ENCODE results near the gene GIMAP1. TPM values are rescaled to one million over a fixed set of nuclear protein-coding genes. Genes with fewer than 3 reads are reported as not detected.

The GIMAP1 gene
- polyA plus RNA-seq, 1 experiment = not detected

- Histone ChIP-seq H3K27ac (ENCODE audit: low read depth, low read length) (no peak overlapping the region), H3K9me3 (ENCODE audit: control insufficient read depth, insufficient read depth, low read length) (no peaks in the 10 kb centered on the region), H3K27me3 (ENCODE audit: control insufficient read depth, insufficient read depth, low read length) (no peaks in the 10 kb centered on the region), H3K4me3 (ENCODE audit: low read depth, low read length) (no peak overlapping the region)
- ChIA-PET CTCF (interaction anchor here (0.6 kb wide), 1 partner anchor 13 kb away, joined by 10 read pairs; no protein-coding TSS in a partner anchor), POLR2A (no interaction called here)
- TF ChIP-seq, protein P1, sequence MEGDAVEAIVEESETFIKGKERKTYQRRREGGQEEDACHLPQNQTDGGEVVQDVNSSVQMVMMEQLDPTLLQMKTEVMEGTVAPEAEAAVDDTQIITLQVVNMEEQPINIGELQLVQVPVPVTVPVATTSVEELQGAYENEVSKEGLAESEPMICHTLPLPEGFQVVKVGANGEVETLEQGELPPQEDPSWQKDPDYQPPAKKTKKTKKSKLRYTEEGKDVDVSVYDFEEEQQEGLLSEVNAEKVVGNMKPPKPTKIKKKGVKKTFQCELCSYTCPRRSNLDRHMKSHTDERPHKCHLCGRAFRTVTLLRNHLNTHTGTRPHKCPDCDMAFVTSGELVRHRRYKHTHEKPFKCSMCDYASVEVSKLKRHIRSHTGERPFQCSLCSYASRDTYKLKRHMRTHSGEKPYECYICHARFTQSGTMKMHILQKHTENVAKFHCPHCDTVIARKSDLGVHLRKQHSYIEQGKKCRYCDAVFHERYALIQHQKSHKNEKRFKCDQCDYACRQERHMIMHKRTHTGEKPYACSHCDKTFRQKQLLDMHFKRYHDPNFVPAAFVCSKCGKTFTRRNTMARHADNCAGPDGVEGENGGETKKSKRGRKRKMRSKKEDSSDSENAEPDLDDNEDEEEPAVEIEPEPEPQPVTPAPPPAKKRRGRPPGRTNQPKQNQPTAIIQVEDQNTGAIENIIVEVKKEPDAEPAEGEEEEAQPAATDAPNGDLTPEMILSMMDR (IDR thresholded peaks at IDR 0.05; ENCODE audit: low read depth, low read length) = no peak; the same call in 1 of the 2 replicates
- DNase-seq (ENCODE audit: low read depth, low spot score) = no peak
These were observed 40.4 kb downstream of the GIMAP1 start for GRCh38 chr7:150756858-150757257.

DNA sequence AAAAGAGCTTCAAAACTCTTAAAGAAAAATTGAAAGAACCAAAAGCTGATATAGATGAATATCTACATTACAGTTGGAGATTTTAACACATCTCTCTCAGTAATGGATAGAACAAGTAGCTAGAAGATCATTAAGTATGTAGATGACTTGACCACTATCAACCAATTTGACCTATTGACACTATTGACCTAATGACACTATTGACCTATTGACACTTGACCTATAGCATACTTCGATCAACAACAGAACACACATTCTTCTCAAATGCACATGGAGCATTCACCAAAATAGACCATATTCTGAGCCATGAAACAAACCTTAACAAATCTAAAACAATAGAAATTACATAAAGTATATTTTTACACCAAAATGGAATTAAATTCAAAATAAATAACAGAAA is 43.1 kb downstream of the GIMAP1 start:
- Histone ChIP-seq H3K27me3 (ENCODE audit: control insufficient read depth, insufficient read depth, low read length) (no peaks in the 10 kb centered on the region), H3K27ac (ENCODE audit: low read depth, low read length) (no peak overlapping the region), H3K9me3 (ENCODE audit: control insufficient read depth, insufficient read depth, low read length) (no peaks in the 10 kb centered on the region), H3K4me3 (ENCODE audit: low read depth, low read length) (no peak overlapping the region)
- TF ChIP-seq, protein P1 (IDR thresholded peaks at IDR 0.05; ENCODE audit: low read depth, low read length) = no peak
- DNase-seq (ENCODE audit: low read depth, low spot score) = no peak
- ChIA-PET CTCF (interaction anchor here (0.8 kb wide), 1 partner anchor 13 kb away, joined by 3 read pairs; no protein-coding TSS in a partner anchor), POLR2A (no interaction called here)

DNA sequence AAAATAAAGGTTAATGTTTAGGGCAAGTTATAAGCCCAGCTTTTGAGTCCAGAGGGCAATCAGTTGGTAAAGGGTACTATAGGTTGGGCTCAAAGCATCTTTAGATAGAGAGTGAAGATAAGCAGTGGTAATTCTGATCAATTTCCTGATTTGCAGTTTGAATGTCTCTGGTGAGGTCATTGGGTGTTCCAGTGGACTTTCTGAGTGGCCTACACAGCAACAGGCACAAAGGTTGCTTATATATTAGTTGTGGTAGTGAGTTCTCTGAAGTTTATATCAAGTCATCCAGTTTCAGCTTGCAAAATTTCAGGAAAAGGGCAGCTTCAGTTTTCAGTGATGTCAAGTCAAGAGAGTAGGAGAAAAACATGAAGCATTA is 49.9 kb downstream of the GIMAP1 start:
- Histone ChIP-seq H3K27ac (ENCODE audit: low read depth, low read length) (no peak overlapping the region), H3K9me3 (ENCODE audit: control insufficient read depth, insufficient read depth, low read length) (no peaks in the 10 kb centered on the region), H3K27me3 (ENCODE audit: control insufficient read depth, insufficient read depth, low read length) (no peaks in the 10 kb centered on the region), H3K4me3 (ENCODE audit: low read depth, low read length) (no peak overlapping the region)
- POLR2A ChIA-PET = no interaction called here
- DNase-seq (ENCODE audit: low read depth, low spot score) = no peak
- CTCF ChIA-PET = interaction anchor here (0.8 kb wide), 1 partner anchor 12 kb away, joined by 3 read pairs; no protein-coding TSS in a partner anchor
- TF ChIP-seq, protein P1 (IDR thresholded peaks at IDR 0.05; ENCODE audit: low read depth, low read length) = no peak

DNA sequence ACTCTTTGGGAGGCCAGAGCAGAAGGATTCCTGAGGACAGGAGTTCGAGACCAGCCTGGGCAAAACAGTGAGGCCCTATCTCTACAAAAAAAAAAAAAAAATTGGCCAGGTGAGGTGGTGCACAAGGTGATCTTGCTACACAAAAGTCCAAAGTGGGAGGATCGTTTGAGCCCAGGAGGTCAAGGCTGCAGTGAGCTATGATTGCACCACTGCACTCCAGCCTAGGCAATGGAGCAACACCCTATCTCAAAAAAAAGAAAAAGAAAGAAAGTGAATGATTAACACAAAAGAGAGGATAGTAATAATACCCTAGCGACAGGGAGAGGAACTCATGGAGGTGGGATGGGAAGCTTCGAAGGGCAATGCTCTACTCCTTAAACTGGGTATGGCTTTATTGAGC is 53.4 kb downstream of the GIMAP1 start:
- Histone ChIP-seq H3K27me3 (ENCODE audit: control insufficient read depth, insufficient read depth, low read length) (no peaks in the 10 kb centered on the region), H3K27ac (ENCODE audit: low read depth, low read length) (no peak overlapping the region), H3K9me3 (ENCODE audit: control insufficient read depth, insufficient read depth, low read length) (no peaks in the 10 kb centered on the region), H3K4me3 (ENCODE audit: low read depth, low read length) (no peak overlapping the region)
- TF ChIP-seq, protein P1 (IDR thresholded peaks at IDR 0.05; ENCODE audit: low read depth, low read length) = no peak
- CTCF ChIA-PET = interaction anchor here (2.3 kb wide), 1 partner anchor 9 kb away, joined by 13 read pairs; no protein-coding TSS in a partner anchor
- DNase-seq (ENCODE audit: low read depth, low spot score) = no peak
- POLR2A ChIA-PET = no interaction called here

Other genes starting within 250 kb of the GIMAP1 start
- not detected in 2 replicates for gene GIMAP7, start 201.7 kb upstream of the GIMAP1 start, polyA plus RNA-seq (2011; rRNA removed)
- gene GIMAP4, start 149.2 kb upstream of the GIMAP1 start, polyA plus RNA-seq (2011; rRNA removed) = not detected in 2 replicates
- gene GIMAP6, start 84.2 kb upstream of the GIMAP1 start, polyA plus RNA-seq (2011; rRNA removed) = not detected in 2 replicates
- gene GIMAP2, start 30.9 kb upstream of the GIMAP1 start, polyA plus RNA-seq (2011; rRNA removed) = 0.10 and 0.11 TPM in 2 replicates
- not detected in 2 replicates for gene GIMAP5, start 20.8 kb downstream of the GIMAP1 start, polyA plus RNA-seq (2011; rRNA removed)
- gene TMEM176B, start 83.8 kb downstream of the GIMAP1 start, polyA plus RNA-seq (2011; rRNA removed) = 2.4 and 3.1 TPM in 2 replicates
- 1.5 and 1.8 TPM in 2 replicates for gene TMEM176A, start 84.2 kb downstream of the GIMAP1 start, polyA plus RNA-seq (2011; rRNA removed)
- not detected in 2 replicates for gene AOC1, start 135.9 kb downstream of the GIMAP1 start, polyA plus RNA-seq (2011; rRNA removed)

Measured in AG04450 (cell line).